ENCODE measurements around the gene ZFYVE27.

DNA sequence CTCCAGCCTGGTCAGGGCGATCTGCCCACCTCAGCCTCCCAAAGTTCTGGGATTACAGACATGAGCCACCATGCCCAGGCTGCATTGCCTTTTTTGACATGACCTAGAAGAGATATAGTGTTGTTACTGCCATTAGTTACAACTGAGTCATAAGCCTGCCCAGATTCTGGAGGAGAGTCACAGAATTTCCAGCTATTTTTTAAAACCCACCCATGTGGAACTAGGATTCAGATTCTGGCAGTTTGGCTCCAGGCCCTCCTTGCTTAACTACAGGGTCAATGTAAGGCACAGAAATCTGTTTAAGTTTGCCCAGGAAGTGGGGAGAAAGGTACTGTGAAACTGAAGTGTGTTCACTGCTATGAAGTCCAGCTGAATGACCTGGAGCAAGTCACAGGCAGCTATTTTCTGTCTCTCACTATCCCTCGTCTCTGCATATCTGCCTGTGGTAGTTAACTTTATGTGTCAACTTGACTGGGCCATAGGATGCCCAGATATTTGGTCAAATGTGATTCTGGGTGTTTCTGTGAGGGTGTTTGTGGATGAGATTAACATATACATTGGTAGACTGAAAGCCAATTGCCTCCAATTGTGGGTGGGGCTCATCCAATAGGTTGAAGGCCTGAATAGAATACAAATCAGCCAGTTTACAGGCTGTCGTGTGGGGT lies 31.8 kb upstream of the ZFYVE27 start:
- TF ChIP-seq POLR2AphosphoS5 (IDR thresholded peaks at IDR 0.05; ENCODE audit: borderline replicate concordance, low read depth, low read length) (no peak), EZH2 (IDR thresholded peaks at IDR 0.05) (no peak), FOXP2 (optimal IDR thresholded peaks at IDR 0.05; ENCODE audit: control extremely low read depth, extremely low read length, insufficient read depth) (no peak)
